ENCODE measurements around the gene CA10. TPM values are rescaled to one million over a fixed set of nuclear protein-coding genes. Genes with fewer than 3 reads are reported as not detected.

The CA10 gene
- total RNA-seq, 2 experiments from 2014 or later = not detected

- Histone ChIP-seq H3K4me3 (ENCODE audit: low read length) (no peak overlapping the region), H3K36me3 (ENCODE audit: insufficient read depth, low read length) (no peaks in the 10 kb centered on the region), H3K9me3 (ENCODE audit: control insufficient read depth in 1 of 2, insufficient read depth in 1 of 2, low read length in 2 of 2) (no peaks in the 10 kb centered on the region), H3K27ac (ENCODE audit: low read depth in 1 of 2, low read length in 2 of 2) (no peak overlapping the region), H3K4me1 (ENCODE audit: insufficient read depth, low read length) (no peaks in the 10 kb centered on the region), H3K27me3 (ENCODE audit: control insufficient read depth in 1 of 2, insufficient read depth in 2 of 2, low read length in 2 of 2) (peaks cover 0 to 3% of the 10 kb centered on the region in 2 experiments)
- peaks cover 11% of the 10 kb centered on the region for H3K27me3 Mint-ChIP-seq
- no peaks in the 10 kb centered on the region for H3K36me3 Mint-ChIP-seq (ENCODE audit: low read depth)
- no peak overlapping the region for H3K4me3 Mint-ChIP-seq
- H3K4me1 Mint-ChIP-seq (ENCODE audit: low read depth) = no peaks in the 10 kb centered on the region
- H3K27ac Mint-ChIP-seq = no peak overlapping the region
- intact Hi-C loops (cut with DNase I, micrococcal nuclease) = loop anchor here in 1 of 2 experiments (10.0 kb wide), 1 partner anchor 60 kb away; no protein-coding TSS in a partner anchor
- ChIA-PET CTCF (interaction anchor here (1.8 kb wide), 1 partner anchor 51 kb away, joined by 5 read pairs; no protein-coding TSS in a partner anchor), POLR2A (no interaction called here)
- no peak for TF ChIP-seq CTCF (IDR thresholded peaks at IDR 0.05)
- ATAC-seq (ENCODE audit: poor library complexity) = no peak
- no peak for DNase-seq
- H3K9me3 Mint-ChIP-seq = no peaks in the 10 kb centered on the region
Observed at GRCh38 chr17:51814521-51814920, 344.0 kb downstream of the CA10 start.

- ChIA-PET CTCF (interaction anchor here (1.8 kb wide), 1 partner anchor 50 kb away, joined by 5 read pairs; no protein-coding TSS in a partner anchor), POLR2A (no interaction called here)
- Histone ChIP-seq H3K27ac (ENCODE audit: low read depth in 1 of 2, low read length in 2 of 2) (no peak overlapping the region), H3K27me3 (ENCODE audit: control insufficient read depth in 1 of 2, insufficient read depth in 2 of 2, low read length in 2 of 2) (peaks cover 0 to 3% of the 10 kb centered on the region in 2 experiments), H3K4me3 (ENCODE audit: low read length) (no peak overlapping the region), H3K36me3 (ENCODE audit: insufficient read depth, low read length) (no peaks in the 10 kb centered on the region), H3K9me3 (ENCODE audit: control insufficient read depth in 1 of 2, insufficient read depth in 1 of 2, low read length in 2 of 2) (no peaks in the 10 kb centered on the region), H3K4me1 (ENCODE audit: insufficient read depth, low read length) (no peaks in the 10 kb centered on the region)
- no peaks in the 10 kb centered on the region for H3K4me1 Mint-ChIP-seq (ENCODE audit: low read depth)
- ATAC-seq (ENCODE audit: poor library complexity) = no peak
- peaks cover 14% of the 10 kb centered on the region for H3K27me3 Mint-ChIP-seq
- H3K36me3 Mint-ChIP-seq (ENCODE audit: low read depth) = no peaks in the 10 kb centered on the region
- no peak for TF ChIP-seq CTCF (IDR thresholded peaks at IDR 0.05)
- H3K9me3 Mint-ChIP-seq = no peaks in the 10 kb centered on the region
- H3K4me3 Mint-ChIP-seq = no peak overlapping the region
- no peak overlapping the region for H3K27ac Mint-ChIP-seq
- DNase-seq = no peak
- intact Hi-C loops (cut with DNase I, micrococcal nuclease) = loop anchor here in 1 of 2 experiments (10.0 kb wide), 1 partner anchor 61 kb away; no protein-coding TSS in a partner anchor
Observed at GRCh38 chr17:51813784-51814174, 344.7 kb downstream of the CA10 start.

GRCh38 chr17:51813140-51813783 lies 345.3 kb downstream of the CA10 start:
- H3K27me3 ChIP-seq (ENCODE audit: control insufficient read depth in 1 of 2, insufficient read depth in 2 of 2, low read length in 2 of 2) = peaks cover 0 to 3% of the 10 kb centered on the region in 2 experiments
- intact Hi-C loops (cut with DNase I, micrococcal nuclease) = loop anchor here in 1 of 2 experiments (10.0 kb wide), 1 partner anchor 62 kb away; no protein-coding TSS in a partner anchor
- H3K4me1 ChIP-seq (ENCODE audit: insufficient read depth, low read length) = no peaks in the 10 kb centered on the region
- peaks cover 14% of the 10 kb centered on the region for H3K27me3 Mint-ChIP-seq
- H3K27ac ChIP-seq (ENCODE audit: low read depth in 1 of 2, low read length in 2 of 2) = no peak overlapping the region
- H3K36me3 ChIP-seq (ENCODE audit: insufficient read depth, low read length) = no peaks in the 10 kb centered on the region
- no peak overlapping the region for H3K4me3 ChIP-seq (ENCODE audit: low read length)
- ChIA-PET CTCF (interaction anchor here (1.8 kb wide), 1 partner anchor 49 kb away, joined by 5 read pairs; no protein-coding TSS in a partner anchor), POLR2A (no interaction called here)
- no peak overlapping the region for H3K27ac Mint-ChIP-seq
- H3K36me3 Mint-ChIP-seq (ENCODE audit: low read depth) = no peaks in the 10 kb centered on the region
- H3K4me1 Mint-ChIP-seq (ENCODE audit: low read depth) = no peaks in the 10 kb centered on the region
- ATAC-seq (ENCODE audit: poor library complexity) = no peak
- no peaks in the 10 kb centered on the region for H3K9me3 ChIP-seq (ENCODE audit: control insufficient read depth in 1 of 2, insufficient read depth in 1 of 2, low read length in 2 of 2)
- no peak for TF ChIP-seq CTCF (IDR thresholded peaks at IDR 0.05)
- no peak for DNase-seq
- no peaks in the 10 kb centered on the region for H3K9me3 Mint-ChIP-seq
- H3K4me3 Mint-ChIP-seq = no peak overlapping the region
